ENCODE measurements around the gene SET.
"Not testable (repeated sequence)": the region's sequence is repeated elsewhere in the genome, so short reads cannot be mapped to it uniquely, and the experiment has no call there.

The SET gene

DNA sequence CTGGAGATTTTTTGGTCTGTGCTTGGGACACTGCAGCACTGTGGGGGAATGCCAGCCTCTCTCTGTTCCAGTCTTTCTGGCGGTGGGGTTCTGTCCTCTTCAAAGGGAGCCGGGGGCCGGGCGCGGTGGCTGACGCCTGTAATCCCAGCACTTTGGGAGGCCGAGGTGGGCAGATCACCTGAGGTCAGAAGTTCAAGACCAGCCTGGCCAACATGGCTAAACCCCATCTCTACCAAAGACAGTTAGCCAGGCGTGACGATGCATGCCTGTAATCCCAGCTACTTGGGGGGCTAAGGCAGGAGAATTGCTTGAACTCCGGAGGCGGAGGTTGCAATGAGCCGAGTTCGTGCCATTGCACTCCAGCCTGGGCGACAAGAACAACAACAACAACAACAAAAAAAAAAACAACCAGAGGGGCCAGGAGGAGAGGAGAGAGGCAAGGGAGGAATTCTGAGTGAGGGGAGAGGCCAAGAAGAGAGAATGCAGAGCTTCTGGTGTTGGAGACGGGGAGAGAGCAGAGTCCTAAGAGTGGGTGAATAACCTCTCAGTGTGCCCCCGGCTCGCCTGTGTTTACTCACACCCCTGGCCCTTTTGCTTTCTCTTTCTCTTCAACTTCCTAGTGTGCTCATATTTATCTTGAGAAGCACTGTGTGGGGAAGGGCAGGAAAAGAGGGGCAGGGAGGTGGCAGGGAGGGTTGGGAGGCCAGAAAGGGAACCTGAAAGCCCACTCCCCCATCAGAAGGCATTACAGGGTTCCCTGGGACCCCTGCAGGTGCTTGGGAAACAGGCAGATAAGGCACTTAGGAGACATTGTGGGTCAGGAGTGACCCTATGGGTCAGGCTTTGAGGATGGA lies 3.2 kb upstream of the SET start:
- DNase-seq (ENCODE audit: low read depth in 2 of 2): no peak

DNA sequence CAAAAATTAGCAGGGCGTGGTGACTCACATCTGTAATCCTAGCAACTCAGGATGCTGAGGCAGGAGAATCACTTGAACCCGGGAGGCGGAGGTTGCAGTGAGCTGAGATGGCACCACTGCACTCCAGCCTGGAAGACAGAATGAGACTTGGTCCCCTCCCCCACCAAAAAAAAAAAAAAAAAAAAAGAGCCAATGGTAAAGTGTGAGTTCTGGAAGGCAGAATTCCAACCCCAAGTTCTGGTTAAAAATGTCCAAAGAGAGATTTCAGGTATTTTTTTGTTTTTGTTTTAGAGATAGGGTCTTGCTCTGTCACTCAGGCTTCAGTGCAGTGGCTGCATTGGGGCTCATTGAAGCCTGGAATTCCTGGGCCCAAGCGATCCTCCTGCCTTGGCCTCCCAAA lies 1.6 kb upstream of the SET start:
- no peak for DNase-seq (ENCODE audit: low read depth in 2 of 2)

DNA sequence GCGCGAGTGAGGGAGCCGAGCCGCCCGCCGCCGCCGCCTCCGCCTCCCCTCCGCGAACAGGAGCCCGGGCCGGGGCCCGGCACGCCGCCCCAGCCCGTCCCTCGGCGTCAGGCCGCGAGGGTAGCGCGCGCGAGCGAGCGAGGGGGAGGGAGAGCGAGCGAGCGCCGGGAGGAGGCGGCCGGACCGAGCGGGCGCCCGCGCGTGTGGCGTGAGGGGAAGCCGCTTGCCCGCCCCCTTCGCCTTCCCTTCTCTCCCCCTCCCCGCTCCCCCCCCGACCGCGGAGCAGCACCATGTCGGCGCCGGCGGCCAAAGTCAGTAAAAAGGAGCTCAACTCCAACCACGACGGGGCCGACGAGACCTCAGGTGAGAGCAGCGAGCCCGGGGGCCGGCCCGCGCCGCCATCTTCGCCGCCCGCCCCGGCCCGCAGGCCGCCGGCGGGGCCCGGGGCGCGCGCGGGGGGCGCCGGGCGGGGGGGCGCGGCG lies 312 bp downstream of the SET start:
- DNase-seq (ENCODE audit: low read depth in 2 of 2): no peak

DNA sequence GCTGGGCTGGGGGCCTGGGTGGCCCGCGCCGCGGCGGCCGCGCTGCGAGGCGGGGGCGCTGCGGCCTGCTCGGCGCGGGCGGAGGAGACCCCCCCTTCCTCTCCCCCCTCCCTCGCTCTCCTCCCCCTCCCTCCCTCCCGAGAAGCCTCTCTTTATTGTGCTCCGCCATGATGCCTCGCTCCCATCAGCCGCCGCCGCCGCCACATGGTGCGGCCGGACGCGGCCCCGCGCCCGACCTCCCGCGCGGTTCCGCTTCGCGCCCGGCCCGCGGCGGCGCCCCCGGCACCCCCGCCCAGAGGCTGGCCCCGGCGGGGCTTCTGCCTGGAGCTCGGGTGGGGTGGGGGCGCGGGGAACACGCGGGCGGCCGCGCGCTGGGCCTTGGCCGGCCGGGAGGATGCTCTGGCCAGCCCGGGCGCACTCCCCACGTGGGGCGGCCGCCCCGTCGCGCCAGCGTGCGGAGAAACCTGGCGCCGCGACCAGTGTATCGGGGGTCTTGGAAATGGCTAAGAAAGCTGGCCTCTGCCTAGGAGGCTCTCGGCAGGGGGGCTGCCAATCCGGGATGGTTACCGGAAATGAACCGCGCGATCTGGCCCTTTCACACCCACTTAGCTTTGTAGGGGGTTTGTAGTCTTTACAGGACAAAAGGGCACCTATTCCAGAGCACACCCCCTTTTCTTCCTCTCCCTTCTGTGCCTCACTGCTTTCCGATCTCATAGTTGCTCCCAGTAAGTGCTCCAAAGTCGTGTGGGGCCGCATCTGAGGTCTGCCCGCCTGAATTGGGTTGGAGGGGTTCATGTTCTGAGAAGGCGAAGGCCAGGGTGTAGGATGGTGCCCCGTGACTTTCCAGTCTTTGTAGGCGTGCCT lies 1.0 kb downstream of the SET start:
- DNase-seq (ENCODE audit: low read depth in 2 of 2): no peak

DNA sequence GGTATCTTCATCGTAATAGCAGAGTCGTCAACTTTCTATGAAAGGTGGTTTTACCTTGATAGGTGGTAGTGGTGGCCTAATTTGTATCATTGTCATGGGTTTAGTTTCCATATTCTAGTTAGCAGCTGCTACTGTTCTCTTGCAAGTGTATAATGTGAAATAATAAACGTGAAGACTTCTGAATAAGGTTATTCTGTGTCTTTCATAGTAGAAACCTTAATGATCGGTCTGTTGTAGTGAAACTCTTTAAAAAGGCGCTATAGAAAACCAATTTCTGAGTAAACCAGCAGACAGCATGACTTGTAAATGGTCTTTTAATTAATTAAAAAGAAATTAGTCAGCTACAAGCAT lies 1.6 kb downstream of the SET start:
- DNase-seq (ENCODE audit: low read depth in 2 of 2): no peak

DNA sequence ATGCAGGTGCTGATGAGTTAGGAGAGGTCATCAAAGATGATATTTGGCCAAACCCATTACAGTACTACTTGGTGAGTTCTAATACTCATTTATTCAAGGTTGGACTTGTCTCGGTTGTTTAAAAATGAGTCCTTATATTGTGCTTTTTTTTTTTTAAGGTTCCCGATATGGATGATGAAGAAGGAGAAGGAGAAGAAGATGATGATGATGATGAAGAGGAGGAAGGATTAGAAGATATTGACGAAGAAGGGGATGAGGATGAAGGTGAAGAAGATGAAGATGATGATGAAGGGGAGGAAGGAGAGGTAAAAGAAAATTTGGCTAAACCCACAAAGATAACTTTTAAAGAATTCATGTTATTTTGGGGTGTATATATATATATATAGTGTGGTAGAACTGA lies 4.7 kb downstream of the SET start:
- not testable (repeated sequence) for DNase-seq (ENCODE audit: low read depth in 2 of 2)

DNA sequence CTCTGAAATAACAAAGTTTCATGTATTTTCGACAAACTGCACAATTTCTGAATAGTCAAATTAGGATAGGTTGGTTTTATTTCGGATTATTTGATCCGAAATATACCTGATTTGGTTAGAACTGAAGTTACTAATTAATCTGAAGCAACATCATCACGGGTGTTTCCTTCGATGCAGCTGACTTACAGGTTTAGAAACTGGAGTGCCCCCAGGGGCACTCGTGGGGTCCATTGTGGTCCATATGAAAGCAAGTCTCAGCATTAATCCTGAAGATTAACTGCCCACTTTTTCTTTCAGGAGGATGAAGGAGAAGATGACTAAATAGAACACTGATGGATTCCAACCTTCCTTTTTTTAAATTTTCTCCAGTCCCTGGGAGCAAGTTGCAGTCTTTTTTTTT lies 5.3 kb downstream of the SET start:
- no peak for DNase-seq (ENCODE audit: low read depth in 2 of 2)

DNA sequence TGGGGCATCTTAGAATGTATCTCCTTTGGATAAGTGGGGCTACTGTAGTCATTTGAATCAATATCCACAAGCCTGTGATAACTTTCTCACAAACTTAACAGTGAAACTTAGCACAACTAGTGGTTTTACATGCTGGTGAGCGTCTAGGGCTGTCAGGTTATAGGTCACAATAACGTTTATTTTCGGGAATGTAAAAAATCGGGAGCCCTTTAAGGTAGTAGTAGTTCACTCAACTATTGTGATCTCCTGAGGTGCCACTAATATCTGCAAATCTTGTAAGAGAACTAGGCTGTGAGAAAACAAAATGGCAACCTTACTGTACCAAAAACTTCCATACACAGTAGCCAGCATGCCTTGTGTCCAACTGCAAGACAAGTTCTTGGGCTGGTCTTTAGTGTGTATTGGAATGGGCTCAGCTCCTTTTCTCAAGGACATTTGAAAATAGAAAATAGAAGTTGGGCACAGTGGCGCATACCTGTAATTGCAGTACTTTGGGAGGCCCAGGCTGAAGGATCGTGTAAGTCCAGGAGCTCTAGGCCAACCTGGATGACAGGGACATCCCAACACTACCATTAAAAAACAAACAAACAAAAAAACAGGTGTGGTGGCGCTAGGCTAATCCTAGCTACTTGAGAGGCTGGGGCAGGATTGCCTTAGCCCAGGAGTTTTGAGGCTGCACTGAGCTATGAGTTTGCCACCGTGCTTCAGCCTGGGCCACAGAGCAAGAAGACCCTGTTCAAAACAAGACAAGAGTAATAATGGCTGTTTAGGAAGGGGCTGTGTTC lies 8.1 kb downstream of the SET start:
- no peak for DNase-seq (ENCODE audit: low read depth in 2 of 2)

DNA sequence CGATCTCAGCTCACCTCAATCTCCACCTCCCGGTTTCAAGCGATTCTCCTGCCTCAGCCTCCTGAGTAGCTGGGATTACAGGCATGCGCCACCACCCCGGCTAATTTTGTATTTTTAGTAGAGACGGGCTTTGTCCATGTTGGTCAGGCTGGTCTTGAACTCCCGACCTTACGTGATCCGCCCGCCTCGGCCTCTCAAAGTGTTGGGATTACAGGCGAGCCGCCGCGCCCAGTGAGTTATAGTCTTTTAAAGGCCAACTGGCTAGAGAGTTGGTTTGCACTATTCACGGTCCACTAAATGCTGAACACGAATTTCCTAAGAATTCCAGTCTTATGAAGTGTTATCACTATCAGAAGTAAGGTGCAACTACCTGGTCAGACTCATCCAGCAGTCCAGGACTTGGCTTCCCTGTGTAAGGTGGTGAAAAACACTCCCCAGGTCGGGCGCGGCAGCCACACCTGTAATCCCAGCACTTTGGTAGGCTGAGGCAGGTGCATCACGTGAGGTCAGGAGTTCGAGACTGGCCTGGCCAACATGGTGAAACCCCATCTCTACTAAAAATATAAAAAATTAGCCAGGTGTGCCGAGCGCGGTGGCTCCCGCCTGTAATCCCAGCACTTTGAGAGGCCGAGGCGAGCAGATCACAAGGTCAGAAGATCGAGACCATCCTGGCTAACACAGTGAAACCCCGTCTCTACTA lies 10.2 kb downstream of the SET start:
- not testable (repeated sequence) for DNase-seq (ENCODE audit: low read depth in 2 of 2)

DNA sequence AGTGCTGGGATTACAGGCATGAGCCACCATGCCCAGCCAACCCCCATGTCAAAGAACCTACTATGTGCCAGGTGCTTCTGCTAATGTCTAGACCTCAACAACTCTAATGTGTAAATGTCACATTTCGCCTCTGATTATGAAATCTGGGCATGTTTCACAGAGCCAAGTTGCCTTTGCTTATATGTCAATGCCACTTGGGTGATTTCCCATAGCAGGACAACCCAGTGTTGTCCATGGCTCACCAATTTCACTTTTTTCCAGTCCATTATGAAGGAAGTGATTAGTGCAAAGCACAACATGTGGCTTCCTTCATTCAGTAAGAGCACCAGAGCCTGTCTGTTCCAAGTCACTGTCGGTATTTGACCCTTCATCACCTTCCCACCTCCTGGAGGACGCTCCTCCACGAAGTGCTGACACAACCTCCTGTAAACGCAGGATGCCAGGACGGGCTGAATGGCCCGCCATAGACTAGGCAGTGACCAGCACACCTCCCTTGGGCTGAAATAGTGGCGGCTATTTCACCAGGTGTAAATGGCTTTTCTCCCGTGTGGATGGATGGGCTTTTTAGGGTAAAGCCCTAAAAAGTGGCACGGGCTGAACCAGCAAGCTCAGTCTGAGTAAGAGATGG lies 12.3 kb downstream of the SET start:
- DNase-seq (ENCODE audit: low read depth in 2 of 2): no peak

DNA sequence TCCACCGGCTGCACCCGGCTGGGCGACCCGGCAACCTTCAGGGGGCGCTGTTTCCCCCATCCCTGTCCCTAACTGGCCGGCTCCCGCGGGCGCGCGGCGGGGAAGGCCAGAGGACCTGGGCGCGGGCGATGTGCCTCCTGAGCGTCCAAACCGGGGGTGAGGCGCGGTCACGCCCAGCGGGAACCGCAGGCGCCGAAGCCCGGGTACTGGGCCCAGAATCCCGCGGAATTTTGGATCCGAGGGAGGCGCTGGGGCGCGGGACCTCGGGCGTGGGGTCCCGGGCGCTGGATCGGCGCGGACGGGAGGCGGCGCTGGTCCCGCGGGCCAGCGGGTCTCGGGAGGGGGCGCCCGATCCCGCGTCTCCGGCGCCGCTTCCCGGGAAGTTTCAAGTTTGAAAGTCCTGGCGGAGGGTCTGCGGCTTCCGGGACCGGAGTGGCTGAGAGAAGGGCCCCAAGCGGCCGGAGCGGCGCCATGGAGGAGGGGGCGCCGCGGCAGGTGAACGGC lies 13.5 kb downstream of the SET start, which contains the start of gene PKN3:
PKN3 (plus strand) TSS at position 59 of the 504 bp plus-strand sequence; CDS start at position 472, 413 bp downstream.
- DNase-seq (ENCODE audit: low read depth in 2 of 2): no peak

DNA sequence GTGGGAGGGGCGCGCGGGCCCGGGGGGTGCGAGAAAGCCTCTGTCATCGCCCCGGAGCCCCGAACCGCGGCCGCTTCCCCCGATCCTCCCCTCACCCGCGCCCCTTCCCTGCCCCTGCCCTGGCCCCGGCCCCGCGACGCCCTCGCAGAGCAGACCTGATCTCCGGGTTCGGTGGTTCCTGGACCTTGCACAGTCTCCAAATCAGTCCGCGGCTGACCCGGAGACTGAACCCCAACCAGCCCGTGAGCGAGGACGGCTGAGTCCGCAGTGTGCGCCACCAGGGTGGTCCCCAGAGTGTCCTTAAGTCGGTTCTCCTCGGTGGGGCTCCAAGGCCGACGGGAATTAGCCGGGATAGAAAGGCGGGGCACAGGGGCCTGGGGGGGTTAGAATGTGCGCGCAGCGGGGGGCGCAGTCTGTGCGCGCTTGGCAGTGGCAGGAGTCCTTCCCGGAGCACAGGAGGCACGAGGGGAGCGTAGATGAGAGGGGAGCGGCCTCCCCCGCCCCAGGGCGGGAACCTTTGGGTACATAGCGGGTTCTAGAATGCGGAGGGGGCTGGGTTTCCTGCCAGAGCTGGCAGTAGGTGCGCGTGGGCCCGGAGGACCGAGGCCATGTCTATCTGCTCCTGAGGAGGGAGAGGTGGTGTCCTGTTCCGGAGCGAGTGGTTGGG lies 14.1 kb downstream of the SET start:
- no peak for DNase-seq (ENCODE audit: low read depth in 2 of 2)

DNA sequence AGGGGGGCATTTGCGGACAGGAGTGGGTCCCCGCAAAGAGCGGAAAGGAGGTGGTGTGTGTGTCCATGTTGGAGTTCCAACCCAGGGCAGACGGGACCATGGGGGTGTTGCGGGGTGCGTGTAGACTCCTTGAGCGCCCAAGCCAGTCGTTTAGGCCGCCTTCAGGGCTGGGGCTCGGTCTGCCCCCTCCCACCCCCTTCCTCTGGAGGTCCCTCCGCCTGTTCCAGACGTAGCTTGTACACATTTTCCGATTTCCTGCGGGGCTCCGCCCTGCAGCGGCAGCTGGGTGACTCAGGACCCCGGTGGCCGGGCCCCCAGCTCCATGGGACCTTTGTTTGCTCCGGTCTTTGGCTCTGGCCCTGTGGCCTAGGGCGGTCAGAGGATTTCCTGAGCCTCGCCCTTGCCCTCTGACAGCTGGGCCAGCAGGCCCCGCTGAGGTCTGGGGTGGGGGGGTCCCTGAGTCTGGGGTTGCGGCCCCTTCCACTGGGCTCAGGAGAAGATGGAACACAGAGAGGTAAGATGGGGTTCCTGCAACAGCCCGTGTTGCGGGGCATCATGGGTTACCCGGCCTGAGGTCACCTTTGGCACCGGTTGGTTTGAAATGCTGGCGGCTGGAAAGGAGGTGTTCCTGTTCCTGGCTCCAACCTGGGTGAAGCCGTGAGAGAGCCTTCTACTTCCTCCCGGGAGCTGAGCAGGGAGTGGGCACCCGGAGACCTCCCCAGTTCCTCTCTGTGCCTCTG lies 14.8 kb downstream of the SET start:
- no peak for DNase-seq (ENCODE audit: low read depth in 2 of 2)

DNA sequence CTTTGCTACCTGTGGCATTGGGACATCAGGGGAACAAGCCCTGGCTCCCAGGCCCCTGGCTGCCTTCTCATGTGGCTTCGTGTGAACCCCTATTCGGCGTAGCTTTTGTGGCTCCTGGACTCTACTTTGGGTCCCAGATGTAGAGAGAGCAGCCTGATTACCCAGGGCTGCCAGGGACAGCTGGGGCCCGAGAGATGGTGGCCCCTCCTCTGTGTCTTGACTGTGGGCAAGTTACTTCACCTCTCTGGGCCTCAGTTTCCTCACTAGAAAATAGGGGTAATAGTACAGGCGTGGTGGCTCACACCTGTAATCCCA lies 15.3 kb downstream of the SET start:
- DNase-seq (ENCODE audit: low read depth in 2 of 2): no peak

DNA sequence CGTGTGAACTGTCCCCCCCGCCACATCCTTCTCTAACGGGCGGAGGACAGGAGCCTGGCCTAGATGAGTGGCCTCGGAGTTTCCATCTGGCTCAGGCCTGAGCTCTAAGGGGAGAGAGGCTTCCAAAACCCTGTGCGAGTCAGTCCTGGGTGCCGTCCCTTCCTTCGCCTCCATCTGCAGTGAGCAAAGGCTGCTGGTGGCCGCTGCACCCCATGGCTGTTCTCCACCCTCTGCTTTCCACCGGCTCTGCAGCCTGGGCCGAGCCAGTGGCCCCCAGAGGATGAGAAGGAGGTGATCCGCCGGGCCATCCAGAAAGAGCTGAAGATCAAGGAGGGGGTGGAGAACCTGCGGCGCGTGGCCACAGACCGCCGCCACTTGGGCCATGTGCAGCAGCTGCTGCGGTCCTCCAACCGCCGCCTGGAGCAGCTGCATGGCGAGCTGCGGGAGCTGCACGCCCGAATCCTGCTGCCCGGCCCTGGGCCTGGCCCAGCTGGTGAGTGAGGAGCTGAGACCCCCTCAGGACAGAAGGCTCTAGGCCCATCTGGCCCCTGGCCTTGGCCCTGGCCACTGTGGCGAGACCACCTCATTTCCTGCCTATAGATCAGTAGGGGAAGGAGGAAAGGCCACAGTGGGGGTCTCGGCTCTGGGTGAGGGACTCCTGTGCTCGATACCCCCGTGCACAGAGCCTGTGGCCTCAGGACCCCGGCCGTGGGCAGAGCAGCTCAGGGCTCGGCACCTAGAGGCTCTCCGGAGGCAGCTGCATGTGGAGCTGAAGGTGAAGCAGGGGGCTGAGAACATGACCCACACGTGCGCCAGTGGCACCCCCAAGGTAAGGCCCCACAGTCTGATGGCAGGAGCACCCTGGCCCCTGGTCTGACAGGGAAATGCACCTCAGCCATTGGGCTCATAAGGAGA lies 16.3 kb downstream of the SET start:
- no peak for DNase-seq (ENCODE audit: low read depth in 2 of 2)

DNA sequence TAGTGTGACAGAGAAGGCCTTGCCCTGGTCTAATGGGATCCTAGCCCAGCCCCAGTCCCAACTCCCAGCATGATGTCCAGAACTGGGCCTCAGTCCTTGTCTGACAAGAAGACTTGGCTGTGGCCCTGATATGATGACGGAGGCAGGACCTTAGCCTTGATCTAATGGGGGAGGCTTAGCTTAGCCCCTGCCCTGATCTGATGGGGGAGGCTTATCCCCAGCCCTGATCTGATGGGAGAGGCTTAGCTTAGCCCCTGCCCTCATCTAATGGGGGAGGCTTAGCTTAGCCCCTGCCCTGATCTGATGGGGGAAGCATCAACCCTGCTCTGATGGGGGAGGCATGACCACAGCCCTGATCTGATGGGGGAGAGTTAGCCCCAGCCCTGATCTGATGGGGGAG lies 17.0 kb downstream of the SET start:
- DNase-seq (ENCODE audit: low read depth in 2 of 2): no peak

DNA sequence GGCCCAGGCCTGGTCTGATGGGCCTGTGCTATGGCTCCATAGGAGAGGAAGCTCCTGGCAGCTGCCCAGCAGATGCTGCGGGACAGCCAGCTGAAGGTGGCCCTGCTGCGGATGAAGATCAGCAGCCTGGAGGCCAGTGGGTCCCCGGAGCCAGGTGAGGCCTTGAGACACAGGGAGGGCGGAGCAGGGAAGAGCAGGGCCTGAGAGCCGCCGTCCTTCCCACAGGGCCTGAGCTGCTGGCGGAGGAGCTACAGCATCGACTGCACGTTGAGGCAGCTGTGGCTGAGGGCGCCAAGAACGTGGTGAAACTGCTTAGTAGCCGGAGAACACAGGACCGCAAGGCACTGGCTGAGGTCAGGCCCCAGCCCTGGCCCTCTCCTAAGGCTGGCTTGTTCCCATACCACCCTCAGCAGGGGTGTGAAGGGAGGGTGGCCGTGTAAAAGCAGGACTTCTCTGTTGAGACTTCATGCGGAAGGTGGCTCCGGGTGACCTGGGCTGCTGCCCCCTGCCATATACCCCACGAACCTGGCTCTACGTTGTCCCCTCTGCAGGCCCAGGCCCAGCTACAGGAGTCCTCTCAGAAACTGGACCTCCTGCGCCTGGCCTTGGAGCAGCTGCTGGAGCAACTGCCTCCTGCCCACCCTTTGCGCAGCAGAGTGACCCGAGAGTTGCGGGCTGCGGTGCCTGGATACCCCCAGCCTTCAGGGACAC lies 17.8 kb downstream of the SET start:
- no peak for DNase-seq (ENCODE audit: low read depth in 2 of 2)

DNA sequence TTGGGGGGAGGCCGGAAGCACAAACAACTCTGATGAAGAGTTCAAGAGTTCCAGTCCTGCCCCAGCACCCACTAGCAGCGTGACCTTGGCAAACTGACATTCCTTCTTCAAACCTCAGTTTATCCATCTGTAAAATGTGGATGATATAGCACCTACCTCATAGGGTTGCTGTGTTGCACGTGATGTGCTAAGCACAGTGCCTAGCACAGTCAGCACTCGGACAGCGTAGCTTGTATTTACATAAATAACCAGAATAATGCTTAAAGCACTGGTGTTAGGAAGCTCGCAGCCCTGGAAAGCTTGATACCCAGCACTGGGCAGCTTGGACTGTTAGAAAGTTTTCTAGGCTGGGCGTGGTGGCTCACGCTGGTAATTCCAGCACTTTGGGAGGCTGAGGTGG lies 18.4 kb downstream of the SET start:
- DNase-seq (ENCODE audit: low read depth in 2 of 2): no peak
